ENCODE measurements around the gene DAB2IP. TPM values are rescaled to one million over a fixed set of nuclear protein-coding genes. Genes with fewer than 3 reads are reported as not detected.

Gene DAB2IP
- total RNA-seq, 1 donor from 2014 or later = 71.6 TPM

DNA sequence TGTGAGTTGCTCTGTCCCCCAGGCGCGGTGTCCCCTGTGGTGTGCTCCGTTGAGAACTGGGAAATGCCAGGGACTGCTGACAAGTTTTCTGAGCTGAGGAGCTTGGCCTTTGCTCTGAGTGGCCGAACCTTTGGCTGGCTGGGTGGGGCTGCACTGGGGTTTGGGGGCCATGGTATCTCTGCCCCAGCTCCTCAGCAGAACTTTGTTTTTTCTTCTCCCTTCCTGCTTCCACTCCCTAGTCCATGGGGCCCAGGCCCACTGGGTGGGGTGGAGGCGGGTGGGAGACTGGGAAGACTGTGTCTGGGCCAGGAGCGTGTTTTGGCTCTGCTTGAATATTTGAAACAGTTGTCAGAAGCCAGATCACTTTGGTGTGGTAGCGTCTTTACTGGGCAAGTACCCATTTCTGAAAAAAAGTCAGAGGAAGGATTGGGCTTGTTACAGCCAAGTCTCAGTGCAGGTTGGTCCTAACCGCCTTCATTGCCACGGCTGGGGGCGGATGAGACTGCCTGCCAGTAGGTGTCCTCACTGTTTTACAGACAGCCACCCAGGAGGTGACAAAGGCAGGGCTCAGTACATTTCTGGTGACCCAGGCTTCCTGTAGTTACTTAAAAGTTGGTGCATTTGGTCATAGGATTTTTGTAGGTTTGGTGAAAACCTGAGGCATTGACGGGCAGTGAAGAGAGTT lies 92.7 kb downstream of the DAB2IP start:
- no peaks in the 10 kb centered on the region for H3K27me3 ChIP-seq
- no peaks in the 10 kb centered on the region for H3K9me3 ChIP-seq
- H3K36me3 ChIP-seq = no peaks in the 10 kb centered on the region
- TF ChIP-seq, protein P1, sequence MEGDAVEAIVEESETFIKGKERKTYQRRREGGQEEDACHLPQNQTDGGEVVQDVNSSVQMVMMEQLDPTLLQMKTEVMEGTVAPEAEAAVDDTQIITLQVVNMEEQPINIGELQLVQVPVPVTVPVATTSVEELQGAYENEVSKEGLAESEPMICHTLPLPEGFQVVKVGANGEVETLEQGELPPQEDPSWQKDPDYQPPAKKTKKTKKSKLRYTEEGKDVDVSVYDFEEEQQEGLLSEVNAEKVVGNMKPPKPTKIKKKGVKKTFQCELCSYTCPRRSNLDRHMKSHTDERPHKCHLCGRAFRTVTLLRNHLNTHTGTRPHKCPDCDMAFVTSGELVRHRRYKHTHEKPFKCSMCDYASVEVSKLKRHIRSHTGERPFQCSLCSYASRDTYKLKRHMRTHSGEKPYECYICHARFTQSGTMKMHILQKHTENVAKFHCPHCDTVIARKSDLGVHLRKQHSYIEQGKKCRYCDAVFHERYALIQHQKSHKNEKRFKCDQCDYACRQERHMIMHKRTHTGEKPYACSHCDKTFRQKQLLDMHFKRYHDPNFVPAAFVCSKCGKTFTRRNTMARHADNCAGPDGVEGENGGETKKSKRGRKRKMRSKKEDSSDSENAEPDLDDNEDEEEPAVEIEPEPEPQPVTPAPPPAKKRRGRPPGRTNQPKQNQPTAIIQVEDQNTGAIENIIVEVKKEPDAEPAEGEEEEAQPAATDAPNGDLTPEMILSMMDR (IDR thresholded peaks at IDR 0.05) = peak; percentile 40 to 60 (median 46)
- H3K4me3 ChIP-seq = peak overlapping the region; percentile 53 to 69
- H3K27ac ChIP-seq = peak overlapping the region; percentile 94 to 96
- intact Hi-C loops (cut with DNase I) = loop anchor here (1.0 to 5.0 kb wide), 4 partner anchors 29 to 333 kb away; no protein-coding TSS in a partner anchor
- peak in 1 of 2 donors; percentile 83 for DNase-seq (ENCODE audit: low spot score in 2 of 2)
- peaks cover 25 to 63% of the 10 kb centered on the region in 2 donors for H3K4me1 ChIP-seq

DNA sequence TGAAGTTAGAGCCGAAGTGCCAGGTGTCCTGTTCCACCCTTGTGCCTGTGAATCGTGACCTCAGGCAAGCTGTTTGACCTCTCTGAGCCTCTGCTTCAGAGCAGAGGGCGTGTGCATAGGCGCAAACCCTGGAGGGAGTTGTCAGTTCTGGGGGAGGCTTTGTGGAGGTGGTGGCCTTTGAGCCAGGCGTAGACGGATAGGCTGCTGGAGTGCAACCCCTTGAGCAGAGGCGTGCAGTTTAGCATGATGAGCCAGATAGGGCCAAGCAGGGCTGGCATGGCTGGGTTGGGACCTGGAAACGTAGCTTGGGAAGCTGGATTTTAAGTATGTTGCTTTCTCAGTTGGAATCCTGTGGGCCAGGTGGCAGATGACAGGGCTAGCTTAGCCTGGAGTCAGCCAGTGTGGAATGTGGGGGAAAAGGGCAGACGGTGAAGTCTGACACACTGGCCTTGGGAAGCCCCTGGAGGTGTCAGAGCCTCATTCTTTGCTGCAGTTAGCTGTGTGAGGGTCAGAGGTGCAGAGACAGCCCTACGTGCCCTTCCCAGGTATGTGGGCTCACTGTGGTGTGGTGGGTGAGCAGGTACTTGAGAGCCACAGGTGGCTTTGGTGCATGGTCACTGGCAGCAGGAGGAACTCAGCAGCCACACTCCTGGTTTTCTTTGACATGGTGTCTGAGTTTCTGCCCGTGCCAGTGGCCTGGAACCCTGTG lies 93.4 kb downstream of the DAB2IP start:
- no peaks in the 10 kb centered on the region for H3K9me3 ChIP-seq
- H3K36me3 ChIP-seq = no peaks in the 10 kb centered on the region
- TF ChIP-seq, protein P1 (IDR thresholded peaks at IDR 0.05) = no peak
- peaks cover 32 to 63% of the 10 kb centered on the region in 2 donors for H3K4me1 ChIP-seq
- H3K27me3 ChIP-seq = no peaks in the 10 kb centered on the region
- H3K4me3 ChIP-seq = peak overlapping the region; percentile 39 to 69
- intact Hi-C loops (cut with DNase I) = loop anchor here (1.0 to 5.0 kb wide), 5 partner anchors 28 to 332 kb away; no protein-coding TSS in a partner anchor
- no peak for DNase-seq (ENCODE audit: low spot score in 2 of 2)
- H3K27ac ChIP-seq = peak overlapping the region; percentile 94 to 96

DNA sequence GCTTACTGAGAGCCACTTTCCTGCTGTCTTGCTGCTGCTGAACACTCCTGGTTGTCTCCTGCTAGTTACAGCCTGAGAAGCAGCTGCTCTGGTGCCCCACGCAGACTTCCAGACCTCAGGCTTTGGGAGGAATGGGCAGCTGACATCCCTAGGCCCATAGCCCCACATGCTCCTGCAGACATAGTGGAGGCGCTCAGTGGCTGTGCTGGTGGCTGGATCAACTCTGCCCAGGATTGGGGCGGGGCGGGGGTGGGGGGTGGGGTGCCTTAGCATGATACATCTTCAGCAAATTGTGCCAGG lies 93.9 kb downstream of the DAB2IP start:
- Histone ChIP-seq H3K4me3 (peak overlapping the region in 1 of 2 donors; percentile 69), H3K9me3 (no peaks in the 10 kb centered on the region), H3K27ac (peak overlapping the region; percentile 94 to 96), H3K36me3 (peaks cover 0 to 3% of the 10 kb centered on the region in 2 donors), H3K4me1 (peaks cover 35 to 67% of the 10 kb centered on the region in 2 donors), H3K27me3 (no peaks in the 10 kb centered on the region)
- TF ChIP-seq, protein P1 (IDR thresholded peaks at IDR 0.05) = no peak
- no peak for DNase-seq (ENCODE audit: low spot score in 2 of 2)
- intact Hi-C loops (cut with DNase I) = loop anchor here (2.0 to 5.0 kb wide), 2 partner anchors 53 to 247 kb away; no protein-coding TSS in a partner anchor

DNA sequence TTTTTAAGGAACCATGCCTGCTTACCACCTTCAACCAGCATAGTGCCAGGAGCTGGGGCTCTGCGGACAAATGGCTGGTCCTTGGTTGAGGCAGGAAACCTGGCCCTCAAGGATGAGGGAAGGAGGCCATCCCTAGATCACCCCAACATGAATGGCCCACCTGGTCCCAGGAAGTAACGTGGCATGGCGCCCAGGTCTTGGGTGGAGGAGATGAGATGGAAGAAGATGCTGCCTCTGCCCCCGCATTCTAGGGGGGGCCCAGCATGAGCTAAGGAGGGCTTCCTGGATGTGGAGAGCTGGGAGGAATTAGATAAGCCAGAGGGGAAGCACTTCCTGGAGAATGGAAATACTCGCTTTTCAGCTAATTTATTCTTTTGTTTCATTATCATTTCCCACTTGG lies 95.0 kb downstream of the DAB2IP start:
- peaks cover 0 to 3% of the 10 kb centered on the region in 2 donors for H3K36me3 ChIP-seq
- peak overlapping the region; percentile 94 to 96 for H3K27ac ChIP-seq
- no peak for DNase-seq (ENCODE audit: low spot score in 2 of 2)
- peaks cover 43 to 74% of the 10 kb centered on the region in 2 donors for H3K4me1 ChIP-seq
- TF ChIP-seq, protein P1 (IDR thresholded peaks at IDR 0.05) = no peak
- intact Hi-C loops (cut with DNase I) = loop anchor here (5.0 kb wide), 1 partner anchor 246 kb away; no protein-coding TSS in a partner anchor
- H3K27me3 ChIP-seq = no peaks in the 10 kb centered on the region
- H3K9me3 ChIP-seq = no peaks in the 10 kb centered on the region
- peak overlapping the region in 1 of 2 donors; percentile 69 for H3K4me3 ChIP-seq

DNA sequence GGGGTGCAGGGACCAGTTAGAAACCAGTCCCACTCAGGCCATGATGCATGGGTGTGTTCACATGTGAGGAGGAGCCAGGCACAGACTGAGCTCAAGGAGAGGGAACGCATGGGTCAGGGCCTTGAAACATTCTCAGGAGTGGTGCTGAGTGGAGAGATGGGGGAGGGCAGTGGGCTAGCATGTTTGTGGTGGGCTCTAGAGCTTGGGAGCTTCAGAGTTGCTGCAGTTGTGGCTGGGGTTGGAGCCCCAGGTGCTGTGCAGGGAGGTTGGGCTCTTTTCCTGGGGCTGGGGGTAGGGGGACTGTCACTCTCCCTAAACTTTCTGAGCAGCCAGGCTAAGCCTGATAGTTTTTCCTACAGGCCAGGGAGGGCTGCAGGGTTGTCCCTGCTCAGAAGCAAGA lies 95.4 kb downstream of the DAB2IP start:
- no peaks in the 10 kb centered on the region for H3K27me3 ChIP-seq
- peak overlapping the region; percentile 94 to 96 for H3K27ac ChIP-seq
- H3K36me3 ChIP-seq = peaks cover 0 to 3% of the 10 kb centered on the region in 2 donors
- peaks cover 43 to 77% of the 10 kb centered on the region in 2 donors for H3K4me1 ChIP-seq
- intact Hi-C loops (cut with DNase I) = loop anchor here (5.0 kb wide), 1 partner anchor 245 kb away; no protein-coding TSS in a partner anchor
- no peak overlapping the region for H3K4me3 ChIP-seq
- TF ChIP-seq, protein P1 (IDR thresholded peaks at IDR 0.05) = no peak
- H3K9me3 ChIP-seq = no peaks in the 10 kb centered on the region
- no peak for DNase-seq (ENCODE audit: low spot score in 2 of 2)
